Measurements from ENCODE around the gene SYNPR. TPM values are rescaled to one million over a fixed set of nuclear protein-coding genes. Genes with fewer than 3 reads are reported as not detected.

Gene SYNPR
- total RNA-seq, 1 experiment from 2014 or later: 0.17 TPM

GRCh38 chr3:63508305-63508704, 230.2 kb downstream of the SYNPR start:
- no peak overlapping the region for H2BK20ac ChIP-seq (ENCODE audit: low read depth, low read length, poor library complexity, severe bottlenecking)
- H3K9ac ChIP-seq (ENCODE audit: extremely low read depth, insufficient read length, low read length): no peak overlapping the region
- H3K79me2 ChIP-seq (ENCODE audit: insufficient read depth, low read length): no peaks in the 10 kb centered on the region
- no peaks in the 10 kb centered on the region for H3K27me3 ChIP-seq (ENCODE audit: insufficient read depth, low read length)
- Mint-ChIP-seq H3K36me3 (ENCODE audit: insufficient read depth in 1 of 3, low read depth in 3 of 3) (no peaks in the 10 kb centered on the region), H3K27ac (no peak overlapping the region), H3K4me3 (no peak overlapping the region), H3K27me3 (ENCODE audit: low read depth) (no peaks in the 10 kb centered on the region), H3K9me3 (no peaks in the 10 kb centered on the region), H3K4me1 (peaks cover 28 to 33% of the 10 kb centered on the region in 2 experiments)
- DNase-seq: no peak
- peaks cover 8% of the 10 kb centered on the region; the same call in 1 of the 2 replicates for H3K4me1 ChIP-seq (ENCODE audit: insufficient read depth, low read length)
- H3K14ac ChIP-seq (ENCODE audit: insufficient read depth, low read length): no peak overlapping the region
- no peak overlapping the region for H2BK5ac ChIP-seq (ENCODE audit: insufficient read length, low read length)
- H2AK5ac ChIP-seq (ENCODE audit: insufficient read length, low read length): no peak overlapping the region
- no peak overlapping the region for H3K27ac ChIP-seq (ENCODE audit: insufficient read length, low read depth, low read length)
- H3K79me1 ChIP-seq (ENCODE audit: insufficient read depth, low read depth, low read length, poor library complexity, severe bottlenecking): no peaks in the 10 kb centered on the region
- H3K18ac ChIP-seq (ENCODE audit: insufficient read length, low read depth, low read length): no peak overlapping the region
- TF ChIP-seq, protein P1, sequence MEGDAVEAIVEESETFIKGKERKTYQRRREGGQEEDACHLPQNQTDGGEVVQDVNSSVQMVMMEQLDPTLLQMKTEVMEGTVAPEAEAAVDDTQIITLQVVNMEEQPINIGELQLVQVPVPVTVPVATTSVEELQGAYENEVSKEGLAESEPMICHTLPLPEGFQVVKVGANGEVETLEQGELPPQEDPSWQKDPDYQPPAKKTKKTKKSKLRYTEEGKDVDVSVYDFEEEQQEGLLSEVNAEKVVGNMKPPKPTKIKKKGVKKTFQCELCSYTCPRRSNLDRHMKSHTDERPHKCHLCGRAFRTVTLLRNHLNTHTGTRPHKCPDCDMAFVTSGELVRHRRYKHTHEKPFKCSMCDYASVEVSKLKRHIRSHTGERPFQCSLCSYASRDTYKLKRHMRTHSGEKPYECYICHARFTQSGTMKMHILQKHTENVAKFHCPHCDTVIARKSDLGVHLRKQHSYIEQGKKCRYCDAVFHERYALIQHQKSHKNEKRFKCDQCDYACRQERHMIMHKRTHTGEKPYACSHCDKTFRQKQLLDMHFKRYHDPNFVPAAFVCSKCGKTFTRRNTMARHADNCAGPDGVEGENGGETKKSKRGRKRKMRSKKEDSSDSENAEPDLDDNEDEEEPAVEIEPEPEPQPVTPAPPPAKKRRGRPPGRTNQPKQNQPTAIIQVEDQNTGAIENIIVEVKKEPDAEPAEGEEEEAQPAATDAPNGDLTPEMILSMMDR (conservative IDR thresholded peaks at IDR 0.05): no peak
- H4K20me1 ChIP-seq (ENCODE audit: control insufficient read depth, insufficient read depth, insufficient read length): no peaks in the 10 kb centered on the region
- H2AFZ ChIP-seq (ENCODE audit: low read length): no peak overlapping the region
- H3K4me2 ChIP-seq (ENCODE audit: insufficient read depth, insufficient read length, low read length): no peak overlapping the region
- no peak overlapping the region for H2BK120ac ChIP-seq (ENCODE audit: low read depth, low read length, poor library complexity, severe bottlenecking)
- H2BK15ac ChIP-seq (ENCODE audit: low read depth, low read length): no peak overlapping the region
- H3K9me3 ChIP-seq (ENCODE audit: control insufficient read depth, low read depth, low read length): no peaks in the 10 kb centered on the region
- H4K8ac ChIP-seq (replicated peaks; ENCODE audit: insufficient read length, low read depth, low read length): no peak overlapping the region
- no peak overlapping the region for H4K91ac ChIP-seq (ENCODE audit: insufficient read length, low read depth, low read length)
- H3K23me2 ChIP-seq (ENCODE audit: insufficient read length, low read depth, low read length, poor library complexity, severe bottlenecking): no peaks in the 10 kb centered on the region
- H2BK12ac ChIP-seq (ENCODE audit: insufficient read length, low read depth, low read length): no peak overlapping the region
- H3K4ac ChIP-seq (ENCODE audit: low read depth, low read length): no peak overlapping the region
- H3T11ph ChIP-seq (ENCODE audit: low read length): no peak overlapping the region
- no peak overlapping the region for H3K56ac ChIP-seq (ENCODE audit: insufficient read length, low read depth, low read length)
- no CpG with 5 or more reads among the region's 1 CpG for whole genome bisulfite sequencing (ENCODE audit: extremely low coverage, insufficient read length, low lambda C conversion rate)
- no peak overlapping the region for H3K23ac ChIP-seq (ENCODE audit: insufficient read length, low read depth, low read length)
- no peak overlapping the region for H4K5ac ChIP-seq (ENCODE audit: insufficient read length, low read depth, low read length)

All from H9 (cell line).